NCI-H2196 treated with DMSO at 0.1 percent for 48 hours (cell line): Measurements from ENCODE around the gene SLN.

Experiments used
- DNase-seq: peaks from one replicate; lab custom pipeline; 2025; ENCODE audit not compliant: unreplicated experiment; lab: John Stamatoyannopoulos, UW

The SLN gene

GRCh38 chr11:107688322-107688918 is 23.4 kb downstream of the SLN start:
- DNase-seq = no peak

DNA sequence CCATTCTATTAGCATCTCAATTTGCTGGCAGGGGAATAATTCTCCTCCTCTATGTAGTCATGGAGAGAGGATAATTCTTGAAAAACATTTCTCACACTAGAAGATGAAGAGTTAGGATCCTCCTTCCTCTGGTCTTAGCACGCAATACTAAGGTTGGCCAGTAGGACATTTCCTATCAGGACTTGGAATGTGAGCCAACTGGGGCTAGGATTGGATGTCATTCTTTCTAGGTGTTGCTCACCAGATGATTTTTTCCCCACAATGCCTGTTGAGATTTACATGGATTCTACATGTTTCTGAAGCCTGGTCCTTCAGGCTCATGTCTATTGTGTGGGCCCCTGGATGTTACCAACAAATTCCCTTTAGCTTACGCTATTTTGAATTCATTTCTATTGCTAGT is 28.0 kb downstream of the SLN start:
- no peak for DNase-seq

- no peak for DNase-seq
These were observed 28.8 kb downstream of the SLN start for GRCh38 chr11:107683061-107683460.

DNA sequence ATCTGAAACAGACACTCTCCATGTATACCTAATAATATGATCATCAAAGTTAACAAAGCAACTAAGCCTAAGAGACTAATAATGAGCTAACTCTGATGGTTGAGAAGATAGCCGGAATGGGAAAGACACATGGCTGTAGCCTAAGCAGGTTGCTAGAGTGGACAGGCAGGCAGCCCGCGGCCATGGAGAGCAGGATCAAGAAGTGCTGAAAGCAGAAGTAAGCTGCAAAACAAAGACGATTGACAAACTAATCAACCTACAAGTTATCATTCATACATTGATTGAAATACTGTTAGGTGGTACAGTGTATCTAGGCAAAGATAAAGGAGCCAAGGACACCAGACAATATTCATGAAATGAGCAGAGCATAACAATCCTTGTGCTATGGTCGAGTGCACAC is 29.3 kb downstream of the SLN start:
- no peak for DNase-seq

GRCh38 chr11:107682171-107682570 is 29.7 kb downstream of the SLN start:
- DNase-seq = no peak

DNA sequence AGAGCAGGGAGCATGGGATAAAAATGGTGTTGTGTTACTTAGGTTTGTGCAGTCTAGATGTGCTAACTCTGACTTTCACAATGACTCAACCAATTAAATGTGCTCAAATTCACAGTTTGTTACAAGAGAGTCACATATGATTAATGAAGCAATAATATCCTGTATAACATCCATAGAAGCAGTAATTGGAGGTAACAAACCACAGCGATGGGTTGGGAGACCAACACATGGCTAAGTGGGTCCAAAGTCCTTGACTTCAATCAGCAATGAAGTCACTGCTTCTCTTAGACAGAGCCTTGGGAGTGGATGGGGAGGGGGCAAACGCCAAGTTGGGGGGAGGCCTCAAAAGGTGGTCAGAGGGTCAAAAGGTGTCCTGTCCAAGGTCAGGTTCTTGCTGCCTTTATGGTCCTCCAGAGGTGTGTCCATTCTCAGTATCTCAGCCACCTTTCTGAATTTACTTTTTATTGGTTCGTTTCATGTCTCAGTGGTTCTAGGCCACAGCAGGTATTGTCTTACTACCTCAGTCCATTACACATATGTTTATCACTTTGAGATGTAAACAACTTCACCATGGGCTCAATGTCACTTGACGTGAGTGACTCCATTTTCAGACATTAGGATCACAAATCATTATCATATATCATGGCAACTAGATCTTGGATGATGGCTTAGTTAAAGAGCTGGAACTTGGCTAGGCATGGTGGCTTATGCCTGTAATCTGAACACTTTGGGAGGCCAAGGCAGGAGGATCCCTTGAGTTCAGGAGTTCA is 32.4 kb downstream of the SLN start:
- DNase-seq = no peak

DNA sequence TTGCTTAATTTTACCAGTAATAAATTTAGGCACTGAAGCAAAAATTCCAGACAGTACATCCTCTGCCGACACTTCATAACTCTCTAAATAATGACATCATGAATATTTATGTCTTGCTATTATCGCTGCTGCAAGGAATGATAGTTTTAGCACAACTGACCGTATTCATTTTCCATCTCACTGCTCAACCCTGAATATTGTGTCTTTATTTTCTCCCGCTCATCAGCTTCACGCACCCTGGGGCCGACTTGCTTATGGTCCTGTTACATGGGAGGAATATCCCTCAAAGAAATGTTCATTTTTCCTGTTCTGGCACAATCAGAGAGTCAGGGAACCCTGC is 33.3 kb downstream of the SLN start:
- DNase-seq = no peak

- DNase-seq = no peak
These were observed 33.8 kb downstream of the SLN start for GRCh38 chr11:107677924-107678631.

- no peak for DNase-seq
These were observed 35.4 kb downstream of the SLN start for GRCh38 chr11:107676336-107677057.

- DNase-seq = no peak
These were observed 36.0 kb downstream of the SLN start for GRCh38 chr11:107675902-107676301.

GRCh38 chr11:107669893-107670601 is 41.8 kb downstream of the SLN start:
- no peak for DNase-seq

GRCh38 chr11:107669191-107669740 is 42.6 kb downstream of the SLN start:
- no peak for DNase-seq

GRCh38 chr11:107666911-107667613 is 44.8 kb downstream of the SLN start:
- no peak for DNase-seq

GRCh38 chr11:107665018-107665417 is 46.8 kb downstream of the SLN start:
- no peak for DNase-seq

- DNase-seq = no peak
These were observed 50.2 kb downstream of the SLN start for GRCh38 chr11:107661656-107662055.

DNA sequence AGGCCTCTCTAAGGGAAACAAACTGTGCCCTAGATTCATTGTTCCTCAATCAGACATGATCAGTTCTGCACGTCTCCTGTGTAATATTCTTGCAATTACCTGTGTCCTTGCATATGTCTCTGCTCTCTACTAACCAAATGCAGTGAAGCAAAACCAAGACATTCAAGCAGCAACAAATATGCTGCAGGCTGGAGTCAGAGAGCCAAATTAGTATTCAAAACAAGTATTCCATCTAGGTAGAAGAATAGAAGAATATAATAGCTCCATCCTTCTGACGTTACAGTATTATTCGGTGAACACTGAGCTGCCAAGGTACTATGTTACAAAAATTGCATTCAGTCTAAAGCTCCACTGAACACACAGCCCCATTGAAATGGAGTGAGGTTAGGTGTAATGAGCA is 51.8 kb downstream of the SLN start:
- DNase-seq = no peak

- no peak for DNase-seq
These were observed 52.5 kb downstream of the SLN start for GRCh38 chr11:107659310-107659709.
